Measurements from ENCODE around the gene GTPBP2. TPM values are rescaled to one million over a fixed set of nuclear protein-coding genes. Genes with fewer than 3 reads are reported as not detected.

GTPBP2 gene
- total and polyA plus RNA-seq, 10 of the 15 experiments (the other 5 are each of a cell fraction or from before 2014, with no cell fraction given): 5.9 to 63.4 (median 39.8) TPM

DNA sequence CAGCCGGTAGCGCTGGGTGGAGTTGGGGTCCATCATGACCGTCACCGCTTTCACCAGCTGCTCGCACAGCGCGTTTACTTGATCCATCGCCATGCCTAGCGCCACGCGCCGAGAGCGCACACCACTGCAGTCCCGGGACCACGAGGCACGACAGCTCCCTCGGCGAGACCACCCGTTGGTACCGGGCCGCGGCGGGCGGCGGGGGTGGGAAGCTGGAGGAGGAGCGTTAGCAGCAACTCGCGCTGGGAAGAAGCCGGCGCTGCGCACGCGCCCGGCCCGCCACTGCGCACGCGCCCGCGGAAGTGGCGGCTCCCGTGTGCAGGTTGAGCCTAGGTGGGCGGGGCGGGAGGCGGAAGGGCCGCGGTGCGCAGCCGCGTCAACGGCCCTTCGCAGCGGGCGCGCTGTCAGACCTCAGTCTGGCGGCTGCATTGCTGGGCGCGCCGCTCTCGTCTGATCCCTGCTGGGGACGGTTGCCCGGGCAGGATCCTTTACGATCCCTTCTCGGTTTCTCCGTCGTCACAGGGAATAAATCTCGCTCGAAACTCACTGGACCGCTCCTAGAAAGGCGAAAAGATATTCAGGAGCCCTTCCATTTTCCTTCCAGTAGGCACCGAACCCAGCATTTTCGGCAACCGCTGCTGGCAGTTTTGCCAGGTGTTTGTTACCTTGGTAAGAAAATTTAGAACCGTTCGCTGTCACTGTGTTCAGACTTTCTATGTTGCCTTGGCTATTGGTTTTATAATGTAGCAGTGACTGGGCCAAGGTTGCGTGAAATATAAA is 53.1 kb downstream of the GTPBP2 start, which contains the start of the genes POLH and XPO5 (continued):
- TF ChIP-seq, protein P1, sequence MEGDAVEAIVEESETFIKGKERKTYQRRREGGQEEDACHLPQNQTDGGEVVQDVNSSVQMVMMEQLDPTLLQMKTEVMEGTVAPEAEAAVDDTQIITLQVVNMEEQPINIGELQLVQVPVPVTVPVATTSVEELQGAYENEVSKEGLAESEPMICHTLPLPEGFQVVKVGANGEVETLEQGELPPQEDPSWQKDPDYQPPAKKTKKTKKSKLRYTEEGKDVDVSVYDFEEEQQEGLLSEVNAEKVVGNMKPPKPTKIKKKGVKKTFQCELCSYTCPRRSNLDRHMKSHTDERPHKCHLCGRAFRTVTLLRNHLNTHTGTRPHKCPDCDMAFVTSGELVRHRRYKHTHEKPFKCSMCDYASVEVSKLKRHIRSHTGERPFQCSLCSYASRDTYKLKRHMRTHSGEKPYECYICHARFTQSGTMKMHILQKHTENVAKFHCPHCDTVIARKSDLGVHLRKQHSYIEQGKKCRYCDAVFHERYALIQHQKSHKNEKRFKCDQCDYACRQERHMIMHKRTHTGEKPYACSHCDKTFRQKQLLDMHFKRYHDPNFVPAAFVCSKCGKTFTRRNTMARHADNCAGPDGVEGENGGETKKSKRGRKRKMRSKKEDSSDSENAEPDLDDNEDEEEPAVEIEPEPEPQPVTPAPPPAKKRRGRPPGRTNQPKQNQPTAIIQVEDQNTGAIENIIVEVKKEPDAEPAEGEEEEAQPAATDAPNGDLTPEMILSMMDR (IDR thresholded peaks at IDR 0.05 in 2 of 3, conservative IDR thresholded peaks at IDR 0.05 in 1 of 3; ENCODE audit: control insufficient read depth in 2 of 3, extremely low read depth in 1 of 3, insufficient read depth in 1 of 3, low read depth in 3 of 3, low read length in 3 of 3): peak in 1 of 3 experiments; percentile 29; a peak in 2 of 6 replicates
- TF ChIP-seq GABPA (IDR thresholded peaks at IDR 0.05; ENCODE audit: low read depth) (no peak; the same call in 1 of the 2 replicates), KAT2A (conservative IDR thresholded peaks at IDR 0.05; ENCODE audit: control insufficient read depth, low read depth, low read length) (no peak), EED (IDR thresholded peaks at IDR 0.05; ENCODE audit: low read depth) (0 out of 2 replicates have a peak, but pooled peaks have one; percentile 19), PML (IDR thresholded peaks at IDR 0.05; ENCODE audit: low read length) (peak; percentile 87; the same call in 1 of the 2 replicates), BACH1 (IDR thresholded peaks at IDR 0.05; ENCODE audit: borderline replicate concordance) (peak; percentile 88; the same call in 1 of the 2 replicates), JUND (IDR thresholded peaks at IDR 0.05; ENCODE audit: low read depth, low read length) (0 out of 2 replicates have a peak, but pooled peaks have one; percentile 2), RCOR1 (conservative IDR thresholded peaks at IDR 0.05; ENCODE audit: low read depth, low read length) (no peak), NFIC (IDR thresholded peaks at IDR 0.05; ENCODE audit: low read depth, low read length) (no peak), SP1 (IDR thresholded peaks at IDR 0.05; ENCODE audit: low read depth, low read length) (peak; percentile 39), STAT3 (IDR thresholded peaks at IDR 0.05; ENCODE audit: low read depth, low read length) (no peak), STAT1 (conservative IDR thresholded peaks at IDR 0.05) (no peak), YBX1 (IDR thresholded peaks at IDR 0.05) (no peak), SUZ12 (IDR thresholded peaks at IDR 0.05; ENCODE audit: unreplicated experiment) (no peak), MEF2B (IDR thresholded peaks at IDR 0.05; ENCODE audit: partially characterized antibody, poor library complexity, severe bottlenecking) (no peak), TARDBP (IDR thresholded peaks at IDR 0.05; ENCODE audit: borderline replicate concordance) (no peak), CREM (IDR thresholded peaks at IDR 0.05; ENCODE audit: low read depth) (no peak), SREBF2 (IDR thresholded peaks at IDR 0.05; ENCODE audit: low read length) (no peak), HCFC1 (IDR thresholded peaks at IDR 0.05; ENCODE audit: low read length) (peak; percentile 48), KLF5 (IDR thresholded peaks at IDR 0.05; ENCODE audit: partially characterized antibody) (no peak), RAD51 (IDR thresholded peaks at IDR 0.05) (no peak), IKZF1 (conservative IDR thresholded peaks at IDR 0.05) (peak; percentile 100), HDAC6 (IDR thresholded peaks at IDR 0.05; ENCODE audit: unreplicated experiment) (no peak), ZZZ3 (IDR thresholded peaks at IDR 0.05; ENCODE audit: control insufficient read depth, insufficient read length, low read depth) (no peak)
- TF ChIP-seq, protein P2, sequence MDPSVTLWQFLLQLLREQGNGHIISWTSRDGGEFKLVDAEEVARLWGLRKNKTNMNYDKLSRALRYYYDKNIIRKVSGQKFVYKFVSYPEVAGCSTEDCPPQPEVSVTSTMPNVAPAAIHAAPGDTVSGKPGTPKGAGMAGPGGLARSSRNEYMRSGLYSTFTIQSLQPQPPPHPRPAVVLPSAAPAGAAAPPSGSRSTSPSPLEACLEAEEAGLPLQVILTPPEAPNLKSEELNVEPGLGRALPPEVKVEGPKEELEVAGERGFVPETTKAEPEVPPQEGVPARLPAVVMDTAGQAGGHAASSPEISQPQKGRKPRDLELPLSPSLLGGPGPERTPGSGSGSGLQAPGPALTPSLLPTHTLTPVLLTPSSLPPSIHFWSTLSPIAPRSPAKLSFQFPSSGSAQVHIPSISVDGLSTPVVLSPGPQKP (IDR thresholded peaks at IDR 0.05; ENCODE audit: low read depth, low read length): no peak
- TF ChIP-seq, protein P3, sequence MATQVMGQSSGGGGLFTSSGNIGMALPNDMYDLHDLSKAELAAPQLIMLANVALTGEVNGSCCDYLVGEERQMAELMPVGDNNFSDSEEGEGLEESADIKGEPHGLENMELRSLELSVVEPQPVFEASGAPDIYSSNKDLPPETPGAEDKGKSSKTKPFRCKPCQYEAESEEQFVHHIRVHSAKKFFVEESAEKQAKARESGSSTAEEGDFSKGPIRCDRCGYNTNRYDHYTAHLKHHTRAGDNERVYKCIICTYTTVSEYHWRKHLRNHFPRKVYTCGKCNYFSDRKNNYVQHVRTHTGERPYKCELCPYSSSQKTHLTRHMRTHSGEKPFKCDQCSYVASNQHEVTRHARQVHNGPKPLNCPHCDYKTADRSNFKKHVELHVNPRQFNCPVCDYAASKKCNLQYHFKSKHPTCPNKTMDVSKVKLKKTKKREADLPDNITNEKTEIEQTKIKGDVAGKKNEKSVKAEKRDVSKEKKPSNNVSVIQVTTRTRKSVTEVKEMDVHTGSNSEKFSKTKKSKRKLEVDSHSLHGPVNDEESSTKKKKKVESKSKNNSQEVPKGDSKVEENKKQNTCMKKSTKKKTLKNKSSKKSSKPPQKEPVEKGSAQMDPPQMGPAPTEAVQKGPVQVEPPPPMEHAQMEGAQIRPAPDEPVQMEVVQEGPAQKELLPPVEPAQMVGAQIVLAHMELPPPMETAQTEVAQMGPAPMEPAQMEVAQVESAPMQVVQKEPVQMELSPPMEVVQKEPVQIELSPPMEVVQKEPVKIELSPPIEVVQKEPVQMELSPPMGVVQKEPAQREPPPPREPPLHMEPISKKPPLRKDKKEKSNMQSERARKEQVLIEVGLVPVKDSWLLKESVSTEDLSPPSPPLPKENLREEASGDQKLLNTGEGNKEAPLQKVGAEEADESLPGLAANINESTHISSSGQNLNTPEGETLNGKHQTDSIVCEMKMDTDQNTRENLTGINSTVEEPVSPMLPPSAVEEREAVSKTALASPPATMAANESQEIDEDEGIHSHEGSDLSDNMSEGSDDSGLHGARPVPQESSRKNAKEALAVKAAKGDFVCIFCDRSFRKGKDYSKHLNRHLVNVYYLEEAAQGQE (IDR thresholded peaks at IDR 0.05; ENCODE audit: low read depth, low read length): 0 out of 2 replicates have a peak, but pooled peaks have one; percentile 34

Measured in GM12878 (cell line).